ENCODE data around the gene APLF. TPM values are rescaled to one million over a fixed set of nuclear protein-coding genes. Genes with fewer than 3 reads are reported as not detected.

APLF gene
- 10 to 100 TPM in 2 of 4 donors, 1 to 10 TPM in 2; 2.9 to 28.5 (median 8.1) TPM for total RNA-seq

- intact Hi-C loops (cut with DNase I; ENCODE audit: low total_unique reads): loop anchor here (10.0 kb wide), 1 partner anchor 457 kb away; no protein-coding TSS in a partner anchor
- in situ Hi-C loops (cut with MboI; ENCODE audit: low pct_ligation_motif_present in 1 of 4, low pct_unique_long_range_greater_than_20kb in 1 of 4, low sequenced_read_pairs in 3 of 4): loop anchor here in 1 of 4 donors (10.0 kb wide), 1 partner anchor 237 kb away; no protein-coding TSS in a partner anchor
- Histone ChIP-seq H3K27me3 (no peaks in the 10 kb centered on the region), H3K4me1 (peaks cover 13 to 35% (median 20%) of the 10 kb centered on the region in 4 donors), H3K9me3 (no peaks in the 10 kb centered on the region), H3K36me3 (no peaks in the 10 kb centered on the region), H3K4me3 (peak within 1 kb of the TSS; percentile 67 to 91 (median 70)), H3K27ac (peak within 1 kb of the TSS; percentile 86 to 90 (median 89))
- peak; percentile 99 for DNase-seq
- 0% methylated on average over 79 of the region's 82 CpGs; no CpG with 5 or more reads in 1 of the 2 donors for WGBS, 2 donors (ENCODE audit: low coverage in 1 of 2)
- TF ChIP-seq CTCF (IDR thresholded peaks at IDR 0.05) (no peak), POLR2AphosphoS5 (IDR thresholded peaks at IDR 0.05) (peak; percentile 64 to 82 (median 78)), POLR2A (IDR thresholded peaks at IDR 0.05) (peak; percentile 72)
These were observed at the start of gene APLF, which contains the start of gene FBXO48 for GRCh38 chr2:68467077-68467960. Gene APLF (plus strand): TSS chr2:68467585. CDS start chr2:68467732, 147 bp downstream. Gene FBXO48 (minus strand): TSS chr2:68467294. CDS start chr2:68465145, 2,149 bp downstream.

- intact Hi-C loops (cut with DNase I; ENCODE audit: low total_unique reads): no loop called here
- no peak for DNase-seq
- H3K9me3 ChIP-seq: no peaks in the 10 kb centered on the region
- TF ChIP-seq POLR2AphosphoS5 (IDR thresholded peaks at IDR 0.05) (no peak), EP300 (IDR thresholded peaks at IDR 0.05; ENCODE audit: low read depth) (no peak), POLR2A (IDR thresholded peaks at IDR 0.05) (no peak), CTCF (IDR thresholded peaks at IDR 0.05) (no peak)
- no peaks in the 10 kb centered on the region for H3K36me3 ChIP-seq
- no peaks in the 10 kb centered on the region for H3K4me1 ChIP-seq
- no peaks in the 10 kb centered on the region for H3K27me3 ChIP-seq
- no peak overlapping the region for H3K27ac ChIP-seq
- H3K4me3 ChIP-seq: no peak overlapping the region
- 53 to 58% methylated on average over 1 of the region's 1 CpG for WGBS, 2 donors (ENCODE audit: low coverage in 1 of 2)
- in situ Hi-C loops (cut with MboI; ENCODE audit: low pct_ligation_motif_present in 1 of 4, low pct_unique_long_range_greater_than_20kb in 1 of 4, low sequenced_read_pairs in 3 of 4): no loop called here
These were observed 49.5 kb upstream of the APLF start for GRCh38 chr2:68417926-68418325.

GRCh38 chr2:68418419-68418818 is 49.0 kb upstream of the APLF start:
- no peak overlapping the region for H3K4me3 ChIP-seq
- H3K9me3 ChIP-seq: no peaks in the 10 kb centered on the region
- no peaks in the 10 kb centered on the region for H3K36me3 ChIP-seq
- no peak for DNase-seq
- in situ Hi-C loops (cut with MboI; ENCODE audit: low pct_ligation_motif_present in 1 of 4, low pct_unique_long_range_greater_than_20kb in 1 of 4, low sequenced_read_pairs in 3 of 4): no loop called here
- TF ChIP-seq POLR2AphosphoS5 (IDR thresholded peaks at IDR 0.05): no peak
- TF ChIP-seq CTCF (IDR thresholded peaks at IDR 0.05): no peak
- no peak for TF ChIP-seq POLR2A (IDR thresholded peaks at IDR 0.05)
- no peak for TF ChIP-seq EP300 (IDR thresholded peaks at IDR 0.05; ENCODE audit: low read depth)
- WGBS, 2 donors (ENCODE audit: low coverage in 1 of 2): 52% methylated on average over 1 of the region's 1 CpG; no CpG with 5 or more reads in 1 of the 2 donors
- intact Hi-C loops (cut with DNase I; ENCODE audit: low total_unique reads): no loop called here
- H3K4me1 ChIP-seq: no peaks in the 10 kb centered on the region
- no peaks in the 10 kb centered on the region for H3K27me3 ChIP-seq
- H3K27ac ChIP-seq: no peak overlapping the region

- DNase-seq: no peak
- Histone ChIP-seq H3K27me3 (no peaks in the 10 kb centered on the region), H3K4me3 (no peak overlapping the region), H3K4me1 (no peaks in the 10 kb centered on the region), H3K27ac (no peak overlapping the region), H3K9me3 (no peaks in the 10 kb centered on the region), H3K36me3 (no peaks in the 10 kb centered on the region)
- 76 to 79% methylated on average over 2 to 3 of the region's 3 CpGs for WGBS, 2 donors (ENCODE audit: low coverage in 1 of 2)
- intact Hi-C loops (cut with DNase I; ENCODE audit: low total_unique reads): no loop called here
- in situ Hi-C loops (cut with MboI; ENCODE audit: low pct_ligation_motif_present in 1 of 4, low pct_unique_long_range_greater_than_20kb in 1 of 4, low sequenced_read_pairs in 3 of 4): no loop called here
- TF ChIP-seq CTCF (IDR thresholded peaks at IDR 0.05) (no peak), EP300 (IDR thresholded peaks at IDR 0.05; ENCODE audit: low read depth) (no peak), POLR2AphosphoS5 (IDR thresholded peaks at IDR 0.05) (no peak), POLR2A (IDR thresholded peaks at IDR 0.05) (no peak)
These were observed 48.5 kb upstream of the APLF start for GRCh38 chr2:68418855-68419254.
